Lower leg skin (tissue), 4 donors: ENCODE measurements around the gene BTBD7. TPM values are rescaled to one million over a fixed set of nuclear protein-coding genes. Genes with fewer than 3 reads are reported as not detected.
A peak's percentile ranks its signal among the peaks of the same experiment; 100 is the strongest.

ENCODE experiments used
- DNase-seq, 2 donors: peaks; one replicate each; pipeline ENCODE4 v3.0.0-alpha.2; 2019; ENCODE audit warnings: low spot score in 2 of 2
- H3K4me3 ChIP-seq: fragments of 200-600 bp; sonication (generic); 2 replicates; pipeline ENCODE4 v1.5.1; 2017; ENCODE audit warnings: mild to moderate bottlenecking, low read depth; ENCODE audit not compliant: poor library complexity, severe bottlenecking
- POLR2A ChIP-seq, 2 donors: fragments of 450-650 bp; IDR thresholded peaks; one replicate each; pipeline ENCODE4 v1.6.1; 2016 to 2017; ENCODE audit warnings: antibody characterized with exemption in 2 of 2, mild to moderate bottlenecking in 1 of 2, moderate library complexity in 1 of 2
- WGBS, 2 donors: methylation state at CpG; one replicate each; pipeline ENCODE4 v1.1.5; 2018; 5-methylcytosine and 5-hydroxymethylcytosine counted together
- intact Hi-C: fragments of 100-400 bp; cut with DNase I; formaldehyde crosslinking; loops from one replicate; pipeline ENCODE4 v1.15.0; 2023; ENCODE audit warnings: low total_unique reads
- total RNA-seq, 4 donors: library from RNA; depleted of rRNA; stranded (reverse); fragments of >200 nt; gene quantifications; one replicate each; pipeline ENCODE4 v1.1.0, GENCODE V29; 2016
- TF ChIP-seq, protein P1 (sequence below), 3 donors: fragments of 450-650 bp; IDR thresholded peaks; one replicate each; pipeline ENCODE4 v1.5.1; 2016; ENCODE audit warnings: antibody characterized with exemption in 3 of 3, mild to moderate bottlenecking in 3 of 3, moderate library complexity in 2 of 3

The BTBD7 gene
- total RNA-seq, 4 donors from 2014 or later, result 19.7 to 114 (median 25.7) TPM

DNA sequence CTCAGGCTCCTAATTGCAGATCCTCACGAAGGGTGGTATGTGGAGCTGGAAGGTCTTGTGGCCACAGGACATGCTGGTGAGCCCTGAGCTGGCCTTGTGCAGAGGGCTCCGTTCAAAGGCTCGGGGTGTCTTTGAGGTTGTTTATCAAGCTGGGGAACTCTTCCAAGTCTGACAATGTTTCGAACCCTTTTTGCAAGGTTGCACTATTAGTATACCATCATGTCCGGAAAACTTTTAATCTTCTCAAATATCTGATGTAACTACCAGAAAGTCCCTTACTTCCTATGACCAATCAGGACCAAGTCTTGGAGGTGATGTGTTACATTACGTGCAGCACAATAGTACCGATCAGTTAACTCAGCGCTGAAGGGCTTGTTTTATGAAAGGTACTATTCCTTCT lies 104.3 kb downstream of the BTBD7 start:
- intact Hi-C loops, result no loop called here
- no peak overlapping the region for H3K4me3 ChIP-seq
- TF ChIP-seq, protein P1, sequence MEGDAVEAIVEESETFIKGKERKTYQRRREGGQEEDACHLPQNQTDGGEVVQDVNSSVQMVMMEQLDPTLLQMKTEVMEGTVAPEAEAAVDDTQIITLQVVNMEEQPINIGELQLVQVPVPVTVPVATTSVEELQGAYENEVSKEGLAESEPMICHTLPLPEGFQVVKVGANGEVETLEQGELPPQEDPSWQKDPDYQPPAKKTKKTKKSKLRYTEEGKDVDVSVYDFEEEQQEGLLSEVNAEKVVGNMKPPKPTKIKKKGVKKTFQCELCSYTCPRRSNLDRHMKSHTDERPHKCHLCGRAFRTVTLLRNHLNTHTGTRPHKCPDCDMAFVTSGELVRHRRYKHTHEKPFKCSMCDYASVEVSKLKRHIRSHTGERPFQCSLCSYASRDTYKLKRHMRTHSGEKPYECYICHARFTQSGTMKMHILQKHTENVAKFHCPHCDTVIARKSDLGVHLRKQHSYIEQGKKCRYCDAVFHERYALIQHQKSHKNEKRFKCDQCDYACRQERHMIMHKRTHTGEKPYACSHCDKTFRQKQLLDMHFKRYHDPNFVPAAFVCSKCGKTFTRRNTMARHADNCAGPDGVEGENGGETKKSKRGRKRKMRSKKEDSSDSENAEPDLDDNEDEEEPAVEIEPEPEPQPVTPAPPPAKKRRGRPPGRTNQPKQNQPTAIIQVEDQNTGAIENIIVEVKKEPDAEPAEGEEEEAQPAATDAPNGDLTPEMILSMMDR (IDR thresholded peaks at IDR 0.05), result no peak
- no peak for TF ChIP-seq POLR2A (IDR thresholded peaks at IDR 0.05)
- DNase-seq, result no peak
- 90 to 96% methylated on average over 8 of the region's 8 CpGs for WGBS, 2 donors

- intact Hi-C loops, result no loop called here
- TF ChIP-seq, protein P1 (IDR thresholded peaks at IDR 0.05), result no peak
- TF ChIP-seq POLR2A (IDR thresholded peaks at IDR 0.05), result no peak
- no peak for DNase-seq
- H3K4me3 ChIP-seq, result no peak overlapping the region
- WGBS, 2 donors, result 98% methylated on average over 27 of the region's 27 CpGs
Measured at GRCh38 chr14:93223565-93223964, 109.3 kb downstream of the BTBD7 start.

GRCh38 chr14:93220509-93220908 lies 112.3 kb downstream of the BTBD7 start:
- TF ChIP-seq POLR2A (IDR thresholded peaks at IDR 0.05), result no peak
- TF ChIP-seq, protein P1 (IDR thresholded peaks at IDR 0.05), result no peak
- no peak for DNase-seq
- no peak overlapping the region for H3K4me3 ChIP-seq
- intact Hi-C loops, result no loop called here

DNA sequence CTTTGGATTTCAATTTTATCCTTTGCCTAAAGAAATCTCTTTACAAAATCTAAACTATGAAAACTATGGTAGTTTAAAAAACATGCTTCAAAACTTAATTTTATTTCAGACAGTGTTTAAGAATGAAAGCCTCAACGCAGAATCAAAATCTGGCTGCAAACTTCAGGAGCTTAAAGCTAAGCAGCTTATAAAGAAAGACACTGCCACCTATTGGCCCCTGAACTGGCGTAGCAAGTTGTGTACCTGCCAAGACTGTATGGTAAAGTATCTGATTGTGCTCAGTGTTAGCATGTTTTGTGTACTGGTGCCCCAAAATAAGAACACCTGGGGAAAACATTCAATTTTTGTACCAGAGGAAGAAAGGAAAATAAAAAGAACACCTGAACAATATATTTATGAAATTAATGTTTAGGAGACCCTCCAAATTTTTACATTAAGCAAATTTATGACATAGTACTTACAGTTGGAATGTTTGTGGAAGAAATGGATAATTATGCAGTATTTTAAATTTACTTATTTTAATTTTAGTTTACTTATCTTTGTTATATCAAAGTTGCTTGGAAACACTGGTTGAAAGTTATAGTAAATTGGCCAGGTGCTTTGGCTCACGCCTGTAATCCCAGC lies 113.6 kb downstream of the BTBD7 start:
- TF ChIP-seq, protein P1 (IDR thresholded peaks at IDR 0.05), result no peak
- no peak for TF ChIP-seq POLR2A (IDR thresholded peaks at IDR 0.05)
- 53 to 62% methylated on average over 3 of the region's 3 CpGs for WGBS, 2 donors
- no peak overlapping the region for H3K4me3 ChIP-seq
- intact Hi-C loops, result loop anchor here (10.0 kb wide), 1 partner anchor 104 kb away; the partner anchor contains the start of gene ITPK1
- peak in 1 of 2 donors; percentile 36 for DNase-seq

- intact Hi-C loops, result loop anchor here (10.0 kb wide), 1 partner anchor 100 kb away; the partner anchor contains the start of gene ITPK1
- no peak overlapping the region for H3K4me3 ChIP-seq
- 89 to 96% methylated on average over 2 of the region's 2 CpGs for WGBS, 2 donors
- DNase-seq, result no peak
- TF ChIP-seq POLR2A (IDR thresholded peaks at IDR 0.05), result no peak
- TF ChIP-seq, protein P1 (IDR thresholded peaks at IDR 0.05), result no peak
Measured at GRCh38 chr14:93214598-93214997, 118.2 kb downstream of the BTBD7 start.

DNA sequence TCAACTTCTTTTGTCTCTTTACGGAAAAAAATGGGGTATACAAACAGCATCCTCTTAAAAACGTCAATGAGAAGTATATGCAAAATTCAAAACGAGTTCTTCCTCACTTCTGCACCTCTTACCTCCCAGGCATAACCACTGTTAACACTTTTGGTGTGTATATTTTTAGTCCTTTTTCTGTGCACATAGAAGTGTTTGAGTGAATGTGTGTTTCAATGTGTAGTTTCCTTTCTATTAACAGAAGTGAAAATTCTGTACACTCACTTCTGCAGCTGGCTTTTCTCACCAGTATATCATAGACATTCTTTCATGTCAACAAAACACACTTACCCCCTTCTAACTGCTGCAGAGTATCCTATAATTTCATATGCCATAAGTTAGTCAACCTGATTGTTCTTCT lies 120.4 kb downstream of the BTBD7 start:
- H3K4me3 ChIP-seq, result no peak overlapping the region
- 77 to 80% methylated on average over 3 of the region's 3 CpGs for WGBS, 2 donors
- no peak for DNase-seq
- intact Hi-C loops, result loop anchor here (10.0 kb wide), 1 partner anchor 98 kb away; the partner anchor contains the start of gene ITPK1
- TF ChIP-seq POLR2A (IDR thresholded peaks at IDR 0.05), result no peak
- TF ChIP-seq, protein P1 (IDR thresholded peaks at IDR 0.05), result no peak
